AG04450 (cell line): ENCODE data around the gene PSEN1. TPM values are rescaled to one million over a fixed set of nuclear protein-coding genes. Genes with fewer than 3 reads are reported as not detected.

Source experiments
- CTCF ChIA-PET: fragments of 300-600, 350-600 bp; formaldehyde crosslinking; extraction: SDS; loops from one replicate; lab custom pipeline; 2022; ENCODE audit warnings: antibody characterized with exemption, inconsistent platforms; lab: Charles Lee
- POLR2A ChIA-PET: fragments of 350-600 bp; formaldehyde crosslinking; extraction: SDS; loops from one replicate; lab custom pipeline; 2021; ENCODE audit warnings: antibody characterized with exemption, inconsistent platforms; lab: Yijun Ruan, JAX
- DNase-seq: peaks from one replicate; pipeline ENCODE4 v3.0.0-alpha.2; 2011; ENCODE audit warnings: low read depth, low spot score
- H3K27ac ChIP-seq: one replicate; pipeline ENCODE4 v1.5.1; 2012; ENCODE audit warnings: low read depth, low read length, control low read depth
- H3K27me3 ChIP-seq: one replicate; pipeline ENCODE4 v1.6.0; 2012; ENCODE audit warnings: low read length; ENCODE audit not compliant: control insufficient read depth, insufficient read depth
- H3K4me3 ChIP-seq: 2 replicates; pipeline ENCODE4 v1.5.1; 2011; ENCODE audit warnings: mild to moderate bottlenecking, low read depth, low read length, control low read depth
- H3K9me3 ChIP-seq: 2 replicates; pipeline ENCODE4 v1.5.1; 2012; ENCODE audit warnings: low read length; ENCODE audit not compliant: control insufficient read depth, insufficient read depth
- polyA plus RNA-seq: library from polyadenylated mRNA; depleted of rRNA; stranded (reverse); fragments of >200 nt; gene quantifications from 2 replicates; pipeline ENCODE4 v1.2.3, GENCODE V29; 2011
- TF ChIP-seq, protein P1 (sequence below): IDR thresholded peaks from 2 replicates; pipeline ENCODE4 v1.5.1; 2011; ENCODE audit warnings: low read depth, low read length, control low read depth, inconsistent platforms

PSEN1 gene
- polyA plus RNA-seq, 1 experiment: 20.2 TPM

DNA sequence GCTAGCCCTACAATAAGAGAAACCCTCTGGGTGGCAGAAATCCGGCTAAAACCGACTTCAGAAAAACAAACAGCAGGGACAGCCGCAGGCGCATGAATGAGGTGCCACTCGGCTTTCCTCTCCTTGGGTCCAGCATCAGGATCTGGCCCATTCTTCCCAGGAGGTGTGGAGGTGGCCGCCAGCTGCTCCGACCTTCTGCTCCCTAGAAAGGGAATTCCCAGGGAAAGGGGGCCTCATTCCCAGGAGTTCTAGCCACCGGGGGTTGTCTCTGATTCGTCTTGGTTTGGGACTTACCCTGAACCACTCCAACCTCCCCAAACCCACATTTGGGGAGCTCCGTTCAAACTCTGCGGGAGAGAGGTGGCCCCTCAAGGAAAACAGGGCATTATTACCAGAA, 114.0 kb downstream of the PSEN1 start:
- H3K4me3 ChIP-seq: no peak overlapping the region
- ChIA-PET CTCF (no interaction called here), POLR2A (no interaction called here)
- TF ChIP-seq, protein P1, sequence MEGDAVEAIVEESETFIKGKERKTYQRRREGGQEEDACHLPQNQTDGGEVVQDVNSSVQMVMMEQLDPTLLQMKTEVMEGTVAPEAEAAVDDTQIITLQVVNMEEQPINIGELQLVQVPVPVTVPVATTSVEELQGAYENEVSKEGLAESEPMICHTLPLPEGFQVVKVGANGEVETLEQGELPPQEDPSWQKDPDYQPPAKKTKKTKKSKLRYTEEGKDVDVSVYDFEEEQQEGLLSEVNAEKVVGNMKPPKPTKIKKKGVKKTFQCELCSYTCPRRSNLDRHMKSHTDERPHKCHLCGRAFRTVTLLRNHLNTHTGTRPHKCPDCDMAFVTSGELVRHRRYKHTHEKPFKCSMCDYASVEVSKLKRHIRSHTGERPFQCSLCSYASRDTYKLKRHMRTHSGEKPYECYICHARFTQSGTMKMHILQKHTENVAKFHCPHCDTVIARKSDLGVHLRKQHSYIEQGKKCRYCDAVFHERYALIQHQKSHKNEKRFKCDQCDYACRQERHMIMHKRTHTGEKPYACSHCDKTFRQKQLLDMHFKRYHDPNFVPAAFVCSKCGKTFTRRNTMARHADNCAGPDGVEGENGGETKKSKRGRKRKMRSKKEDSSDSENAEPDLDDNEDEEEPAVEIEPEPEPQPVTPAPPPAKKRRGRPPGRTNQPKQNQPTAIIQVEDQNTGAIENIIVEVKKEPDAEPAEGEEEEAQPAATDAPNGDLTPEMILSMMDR: no peak
- DNase-seq: no peak
- H3K27me3 ChIP-seq: no peaks in the 10 kb centered on the region
- H3K9me3 ChIP-seq: no peaks in the 10 kb centered on the region; the same call in 1 of the 2 replicates
- H3K27ac ChIP-seq: no peak overlapping the region

DNA sequence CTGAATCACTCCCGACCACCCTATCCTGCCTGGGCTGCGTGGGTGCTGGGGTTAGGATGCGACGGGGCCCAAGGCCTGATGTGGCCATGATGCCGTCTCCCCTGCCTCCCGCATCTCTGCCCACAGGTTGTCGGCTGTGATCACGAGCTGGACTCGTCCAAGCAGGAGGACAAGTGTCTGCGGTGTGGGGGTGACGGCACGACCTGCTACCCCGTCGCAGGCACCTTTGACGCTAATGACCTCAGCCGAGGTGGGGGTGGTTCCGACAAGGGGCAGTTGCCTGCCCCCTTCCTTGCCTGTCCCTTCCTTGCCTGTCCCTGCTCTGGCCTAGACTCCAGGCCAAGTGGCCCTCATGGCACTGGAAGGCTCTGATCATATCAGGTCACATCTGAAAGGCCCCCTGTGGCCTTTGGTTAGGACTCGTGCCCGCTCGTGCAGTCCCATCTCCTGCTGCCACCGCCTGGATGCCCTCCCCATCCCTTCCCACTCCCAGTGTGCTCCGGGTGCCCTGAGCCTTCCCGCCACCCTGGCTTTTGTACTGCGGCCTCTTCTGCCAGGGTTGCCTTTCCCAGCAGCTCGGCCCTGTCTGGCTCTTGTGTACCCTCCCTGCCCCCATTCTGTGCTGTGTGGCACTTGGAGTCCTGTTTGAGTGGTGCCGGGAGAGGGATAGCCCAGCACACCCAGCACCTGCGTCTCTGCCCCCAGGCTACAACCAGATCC, 114.6 kb downstream of the PSEN1 start:
- H3K9me3 ChIP-seq: no peaks in the 10 kb centered on the region; the same call in 1 of the 2 replicates
- H3K4me3 ChIP-seq: no peak overlapping the region
- H3K27me3 ChIP-seq: no peaks in the 10 kb centered on the region
- ChIA-PET CTCF (no interaction called here), POLR2A (no interaction called here)
- DNase-seq: no peak
- TF ChIP-seq, protein P1: no peak
- H3K27ac ChIP-seq: no peak overlapping the region

DNA sequence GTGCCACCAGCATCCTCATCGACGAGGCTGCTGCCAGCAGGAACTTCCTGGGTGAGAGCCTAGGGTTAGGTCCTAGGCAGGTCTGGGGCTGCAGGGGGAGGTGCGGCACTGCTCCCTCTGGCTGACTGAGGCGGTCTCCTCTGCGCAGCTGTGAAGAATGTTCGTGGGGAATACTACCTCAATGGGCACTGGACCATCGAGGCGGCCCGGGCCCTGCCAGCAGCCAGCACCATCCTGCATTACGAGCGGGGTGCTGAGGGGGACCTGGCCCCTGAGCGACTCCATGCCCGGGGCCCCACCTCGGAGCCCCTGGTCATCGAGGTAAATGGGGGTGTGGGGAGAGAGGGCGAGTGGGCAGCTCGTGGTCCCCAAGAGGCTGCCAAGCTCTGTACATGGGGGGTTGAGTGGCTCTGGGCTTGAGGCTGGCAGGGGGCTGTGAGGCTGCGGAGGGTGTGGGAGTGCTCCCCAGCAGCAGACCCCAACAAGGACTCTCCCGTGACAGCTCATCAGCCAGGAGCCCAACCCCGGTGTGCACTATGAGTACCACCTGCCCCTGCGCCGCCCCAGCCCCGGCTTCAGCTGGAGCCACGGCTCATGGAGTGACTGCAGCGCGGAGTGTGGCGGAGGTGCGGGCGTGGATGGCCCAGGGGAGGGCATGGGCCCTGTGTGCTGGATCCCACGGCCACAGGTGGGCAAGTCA, 115.4 kb downstream of the PSEN1 start:
- ChIA-PET CTCF (no interaction called here), POLR2A (no interaction called here)
- Histone ChIP-seq H3K27me3 (no peaks in the 10 kb centered on the region), H3K4me3 (no peak overlapping the region), H3K27ac (no peak overlapping the region), H3K9me3 (no peaks in the 10 kb centered on the region; the same call in 1 of the 2 replicates)
- TF ChIP-seq, protein P1: no peak
- DNase-seq: no peak

DNA sequence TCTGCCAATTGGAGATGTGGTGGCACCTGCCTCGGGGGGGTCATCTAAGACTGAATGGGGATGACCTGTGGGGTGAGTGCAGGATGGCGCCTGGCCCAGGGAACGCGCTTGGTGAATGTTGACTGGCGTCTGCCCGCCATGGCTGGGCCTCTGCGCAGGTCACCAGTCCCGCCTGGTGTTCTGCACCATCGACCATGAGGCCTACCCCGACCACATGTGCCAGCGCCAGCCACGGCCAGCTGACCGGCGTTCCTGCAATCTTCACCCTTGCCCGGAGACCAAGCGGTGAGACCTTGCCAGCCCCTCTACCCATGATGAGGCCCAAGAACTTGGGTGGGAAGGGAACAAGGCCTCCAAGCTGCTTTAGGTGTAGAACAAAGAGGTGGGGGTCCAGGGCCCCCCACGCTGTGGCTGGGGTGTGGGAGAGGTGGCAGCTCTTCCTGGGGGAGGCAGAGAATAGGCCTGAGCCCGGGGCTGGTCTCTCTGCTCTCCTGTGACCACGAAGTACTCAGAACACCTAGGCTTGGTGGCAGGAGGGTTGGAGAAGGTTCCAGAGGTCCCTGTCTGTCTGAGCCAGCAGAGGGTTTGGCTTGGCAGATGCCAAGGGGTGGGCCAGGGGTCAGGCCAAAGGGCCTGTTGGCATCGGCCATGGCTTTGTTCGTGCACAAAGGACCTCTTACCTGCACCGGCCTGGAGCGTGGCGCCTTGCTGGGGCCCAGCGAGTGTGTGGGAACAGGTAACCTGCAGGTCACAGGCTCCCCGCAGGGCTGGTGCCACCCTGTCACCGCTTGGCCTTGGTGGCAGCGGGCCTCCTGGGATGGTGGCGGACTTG, 116.4 kb downstream of the PSEN1 start:
- Histone ChIP-seq H3K9me3 (no peaks in the 10 kb centered on the region), H3K27me3 (no peaks in the 10 kb centered on the region), H3K4me3 (no peak overlapping the region), H3K27ac (no peak overlapping the region)
- DNase-seq: no peak
- ChIA-PET POLR2A (no interaction called here), CTCF (no interaction called here)
- TF ChIP-seq, protein P1: no peak
